ENCODE results near the gene MTRF1L.
"Not testable (repeated sequence)": the region's sequence is repeated elsewhere in the genome, so short reads cannot be mapped to it uniquely, and the experiment has no call there.

The MTRF1L gene

DNA sequence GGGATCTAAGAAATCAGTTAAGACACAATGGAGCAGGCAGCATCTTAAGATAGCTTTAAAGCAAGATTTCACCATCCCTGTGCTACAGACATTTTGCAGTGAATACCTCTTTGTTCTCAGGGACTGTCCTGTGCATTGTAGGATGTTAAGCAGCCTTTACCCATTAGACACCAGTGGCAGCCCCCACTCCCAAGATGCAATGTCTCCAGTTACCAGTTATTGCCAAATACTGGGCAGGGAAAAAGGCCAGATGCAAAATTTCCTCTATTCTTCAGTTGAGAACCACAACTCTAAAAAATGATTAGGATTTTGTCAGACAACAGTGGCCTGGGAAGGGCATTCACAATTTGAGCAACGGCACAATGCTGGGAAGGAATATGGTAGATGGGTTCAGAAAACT lies 25.8 kb downstream of the MTRF1L start:
- DNase-seq (ENCODE audit: low spot score) = no peak
- TF ChIP-seq, protein P1, sequence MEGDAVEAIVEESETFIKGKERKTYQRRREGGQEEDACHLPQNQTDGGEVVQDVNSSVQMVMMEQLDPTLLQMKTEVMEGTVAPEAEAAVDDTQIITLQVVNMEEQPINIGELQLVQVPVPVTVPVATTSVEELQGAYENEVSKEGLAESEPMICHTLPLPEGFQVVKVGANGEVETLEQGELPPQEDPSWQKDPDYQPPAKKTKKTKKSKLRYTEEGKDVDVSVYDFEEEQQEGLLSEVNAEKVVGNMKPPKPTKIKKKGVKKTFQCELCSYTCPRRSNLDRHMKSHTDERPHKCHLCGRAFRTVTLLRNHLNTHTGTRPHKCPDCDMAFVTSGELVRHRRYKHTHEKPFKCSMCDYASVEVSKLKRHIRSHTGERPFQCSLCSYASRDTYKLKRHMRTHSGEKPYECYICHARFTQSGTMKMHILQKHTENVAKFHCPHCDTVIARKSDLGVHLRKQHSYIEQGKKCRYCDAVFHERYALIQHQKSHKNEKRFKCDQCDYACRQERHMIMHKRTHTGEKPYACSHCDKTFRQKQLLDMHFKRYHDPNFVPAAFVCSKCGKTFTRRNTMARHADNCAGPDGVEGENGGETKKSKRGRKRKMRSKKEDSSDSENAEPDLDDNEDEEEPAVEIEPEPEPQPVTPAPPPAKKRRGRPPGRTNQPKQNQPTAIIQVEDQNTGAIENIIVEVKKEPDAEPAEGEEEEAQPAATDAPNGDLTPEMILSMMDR (IDR thresholded peaks at IDR 0.05; ENCODE audit: borderline replicate concordance, control extremely low read depth, extremely low read depth, insufficient read depth, missing control alignments) = no peak
- in situ Hi-C loops (cut with MboI; ENCODE audit: low sequenced_read_pairs, unreplicated experiment) = no loop called here

DNA sequence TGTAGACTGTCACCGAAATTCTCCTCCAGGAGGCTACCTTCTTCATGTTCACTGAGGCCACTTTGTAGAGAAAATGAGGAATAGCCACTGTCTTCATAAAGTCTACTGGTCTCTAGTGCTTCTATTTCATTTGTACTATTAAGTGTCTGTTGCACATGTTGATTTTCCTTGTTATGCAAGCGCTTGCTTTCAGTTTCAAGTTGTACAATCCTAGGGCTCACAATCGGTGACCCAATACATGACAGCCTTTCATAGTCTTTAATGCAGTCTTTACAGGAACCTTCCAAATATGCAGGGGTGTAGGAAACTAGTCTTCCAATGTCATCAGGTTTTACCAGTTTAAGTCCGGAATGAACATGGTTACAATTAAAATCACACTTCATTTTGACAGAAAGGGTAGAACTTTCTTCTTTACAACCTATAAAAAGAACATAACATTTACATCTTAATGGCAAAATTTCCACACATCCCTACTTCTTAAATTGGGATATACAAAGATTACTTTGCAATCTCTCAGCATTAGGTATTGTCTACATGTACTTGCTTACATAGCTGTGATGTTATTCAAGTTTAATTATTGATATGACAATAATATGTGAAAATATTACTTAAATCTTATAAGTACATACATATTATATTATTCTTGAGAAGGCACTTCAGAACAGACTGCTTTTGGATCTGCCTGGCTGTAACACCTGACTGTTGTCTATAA lies 27.1 kb downstream of the MTRF1L start:
- TF ChIP-seq, protein P1 (IDR thresholded peaks at IDR 0.05; ENCODE audit: borderline replicate concordance, control extremely low read depth, extremely low read depth, insufficient read depth, missing control alignments) = no peak
- in situ Hi-C loops (cut with MboI; ENCODE audit: low sequenced_read_pairs, unreplicated experiment) = no loop called here
- no peak for DNase-seq (ENCODE audit: low spot score)

DNA sequence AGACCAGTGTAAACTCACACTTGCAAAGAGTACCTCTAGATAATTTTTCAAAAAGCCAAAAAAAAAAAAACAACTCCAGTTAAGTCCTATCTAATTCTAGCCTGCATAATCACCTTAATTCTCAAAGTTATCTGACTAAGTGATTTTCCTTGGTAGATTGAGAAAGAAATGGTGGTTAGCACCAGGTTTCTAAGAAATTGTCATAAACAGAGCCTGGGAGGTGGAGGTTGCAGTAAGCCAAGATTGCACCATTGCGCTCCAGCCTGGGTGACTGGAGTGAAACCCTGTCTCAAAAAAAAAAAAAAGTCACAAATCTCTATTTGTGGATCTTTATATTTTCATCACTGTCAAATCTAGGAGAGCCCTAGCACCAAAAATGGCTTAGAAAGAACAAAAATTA lies 28.6 kb downstream of the MTRF1L start:
- in situ Hi-C loops (cut with MboI; ENCODE audit: low sequenced_read_pairs, unreplicated experiment) = no loop called here
- TF ChIP-seq, protein P1 (IDR thresholded peaks at IDR 0.05; ENCODE audit: borderline replicate concordance, control extremely low read depth, extremely low read depth, insufficient read depth, missing control alignments) = no peak

DNA sequence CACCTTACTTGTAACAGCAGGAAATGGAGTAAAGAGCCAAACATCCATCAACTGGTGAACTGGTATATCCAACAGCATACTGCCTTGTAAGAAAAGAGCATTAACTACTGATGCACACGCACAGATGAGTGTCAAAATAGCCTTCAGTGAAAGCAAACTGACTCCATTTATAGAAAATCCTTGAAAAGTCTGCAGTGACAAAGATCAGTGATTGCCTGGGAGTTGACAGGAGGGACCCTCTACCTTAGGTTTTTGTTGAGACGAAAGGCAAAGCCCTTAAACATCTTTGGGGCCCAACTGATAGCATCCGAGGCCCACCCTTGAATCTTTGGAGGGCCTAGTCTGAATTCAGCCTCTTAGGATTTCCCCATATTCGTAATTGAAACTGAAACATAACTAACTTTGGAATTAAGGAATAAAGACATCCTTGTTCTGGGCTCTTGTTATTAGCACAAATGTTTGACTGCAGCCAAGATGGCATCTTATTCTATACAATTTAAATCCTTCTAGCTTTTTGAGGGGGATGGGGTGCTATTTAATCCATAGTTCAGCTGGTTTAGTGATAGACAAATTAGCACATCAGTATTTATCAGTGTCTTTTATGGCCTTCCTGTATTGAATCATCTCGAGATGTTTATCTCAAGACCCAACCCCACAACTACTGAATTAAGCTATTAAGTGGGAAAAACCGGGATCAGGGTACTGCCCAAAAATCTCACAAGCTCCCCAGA lies 32.7 kb downstream of the MTRF1L start:
- DNase-seq (ENCODE audit: low spot score) = no peak
- in situ Hi-C loops (cut with MboI; ENCODE audit: low sequenced_read_pairs, unreplicated experiment) = no loop called here
- TF ChIP-seq, protein P1 (IDR thresholded peaks at IDR 0.05; ENCODE audit: borderline replicate concordance, control extremely low read depth, extremely low read depth, insufficient read depth, missing control alignments) = no peak

More for the DNA sequence above, 28.6 kb downstream of the MTRF1L start:
- DNase-seq (ENCODE audit: low spot score) = no peak

DNA sequence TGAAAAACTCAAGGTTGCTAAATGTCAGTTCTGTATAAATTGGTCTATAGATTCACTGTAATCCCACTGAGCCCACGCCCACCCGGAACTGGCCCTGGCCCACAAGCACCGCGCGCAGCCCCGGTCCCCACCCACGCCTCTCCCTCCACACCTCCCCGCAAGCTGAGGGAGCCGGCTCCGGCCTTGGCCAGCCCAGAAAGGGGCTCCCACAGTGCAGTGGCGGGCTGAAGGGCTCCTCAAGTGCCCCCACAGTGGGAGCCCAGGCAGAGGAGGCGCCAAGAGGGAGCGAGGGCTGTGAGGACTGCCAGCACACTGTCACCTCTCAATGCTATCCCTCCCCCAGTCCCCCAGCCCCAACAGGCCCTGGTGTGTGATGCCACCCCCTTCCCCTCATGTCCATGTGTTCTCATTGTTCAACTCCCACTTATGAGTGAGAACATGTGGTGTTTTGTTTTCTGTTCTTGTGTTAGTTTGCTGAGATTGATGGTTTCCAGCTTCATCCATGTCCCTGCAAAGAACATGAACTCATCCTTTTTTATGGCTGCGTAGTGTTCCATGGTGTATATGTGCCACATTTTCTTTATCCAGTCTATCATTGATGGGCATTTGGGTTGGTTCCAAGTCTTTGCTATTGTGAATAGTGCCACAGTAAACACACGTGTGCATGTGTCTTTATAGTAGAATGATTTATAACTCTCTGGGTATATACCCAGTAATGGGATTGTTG lies 36.2 kb downstream of the MTRF1L start:
- DNase-seq (ENCODE audit: low spot score); in situ Hi-C loops (cut with MboI; ENCODE audit: low sequenced_read_pairs, unreplicated experiment): not testable (repeated sequence)

DNA sequence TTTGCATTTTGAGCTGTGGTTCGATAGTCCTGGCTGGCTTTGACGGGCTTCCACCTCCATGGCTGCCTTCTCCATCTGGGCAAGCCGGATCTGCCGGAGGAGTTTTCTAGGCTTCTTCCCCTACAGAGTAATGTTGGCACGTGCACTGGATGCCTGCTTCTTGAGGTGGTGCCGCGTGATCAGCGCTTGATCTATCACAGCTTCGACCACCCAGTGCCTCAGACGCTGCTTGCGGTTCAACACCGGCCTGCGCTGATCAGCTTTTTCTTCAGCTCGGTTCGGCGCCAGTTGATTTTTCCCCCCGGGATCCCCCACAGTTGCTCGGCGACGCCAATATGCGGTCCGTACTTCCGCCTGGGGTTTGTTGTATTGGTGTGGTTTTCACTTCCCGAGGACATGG lies 43.2 kb downstream of the MTRF1L start:
- no peak for DNase-seq (ENCODE audit: low spot score)
- TF ChIP-seq, protein P1 (IDR thresholded peaks at IDR 0.05; ENCODE audit: borderline replicate concordance, control extremely low read depth, extremely low read depth, insufficient read depth, missing control alignments) = no peak
- in situ Hi-C loops (cut with MboI; ENCODE audit: low sequenced_read_pairs, unreplicated experiment) = loop anchor here (10.0 kb wide), 1 partner anchor 65 kb away; no protein-coding TSS in a partner anchor

Measured in GM13976 (cell line).